VCaP (cell line): ENCODE measurements around the gene GANC.

ENCODE experiments used
- H3K27ac ChIP-seq: fragments of 450-650 bp; 2 replicates; pipeline ENCODE4 v1.5.1; 2017
- CTCF ChIP-seq: fragments of 450-650 bp; conservative IDR thresholded peaks from 2 replicates; pipeline ENCODE4 v1.5.1; 2017; ENCODE audit warnings: mild to moderate bottlenecking, moderate library complexity

Gene GANC

DNA sequence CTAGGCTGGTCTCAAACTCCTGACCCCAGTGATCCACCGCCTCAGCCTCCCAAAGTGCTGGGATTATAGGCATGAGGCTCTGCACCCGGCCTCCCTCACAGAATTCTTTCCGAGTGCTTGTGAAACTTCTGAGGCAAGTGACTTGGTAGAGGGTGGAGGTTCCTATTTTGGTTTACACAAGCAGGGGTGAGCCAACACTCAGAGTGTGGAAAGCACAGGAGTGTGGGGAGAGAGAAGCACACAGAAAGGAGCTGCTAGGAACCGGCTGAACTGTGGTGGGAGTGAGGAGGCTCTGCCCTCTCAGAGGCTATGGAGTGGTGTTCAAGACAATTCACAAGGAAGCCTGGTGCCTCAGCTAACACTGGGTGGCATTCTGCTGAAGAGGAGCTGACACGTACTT is 94.0 kb downstream of the GANC start:
- no peak overlapping the region for H3K27ac ChIP-seq
- TF ChIP-seq CTCF: no peak

DNA sequence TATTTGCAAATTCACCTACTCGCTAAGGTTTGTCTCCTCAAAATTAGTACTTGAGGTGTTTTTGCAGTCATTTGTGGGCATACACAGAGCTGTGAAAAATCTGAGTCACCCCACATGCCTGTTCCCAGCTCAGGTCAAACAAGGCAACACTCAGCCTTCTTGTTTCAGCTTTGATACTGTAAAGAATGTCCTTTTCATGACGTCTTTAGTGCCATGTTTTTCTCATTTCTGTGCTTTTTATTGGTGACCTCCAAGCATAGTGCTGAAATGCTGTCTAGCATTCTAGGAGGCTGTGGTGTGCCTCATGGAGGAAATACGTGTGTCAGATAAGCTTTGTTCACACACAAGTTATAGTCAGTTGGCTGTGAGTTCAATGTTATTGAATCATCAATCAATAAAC is 95.1 kb downstream of the GANC start:
- no peak for TF ChIP-seq CTCF
- no peak overlapping the region for H3K27ac ChIP-seq

DNA sequence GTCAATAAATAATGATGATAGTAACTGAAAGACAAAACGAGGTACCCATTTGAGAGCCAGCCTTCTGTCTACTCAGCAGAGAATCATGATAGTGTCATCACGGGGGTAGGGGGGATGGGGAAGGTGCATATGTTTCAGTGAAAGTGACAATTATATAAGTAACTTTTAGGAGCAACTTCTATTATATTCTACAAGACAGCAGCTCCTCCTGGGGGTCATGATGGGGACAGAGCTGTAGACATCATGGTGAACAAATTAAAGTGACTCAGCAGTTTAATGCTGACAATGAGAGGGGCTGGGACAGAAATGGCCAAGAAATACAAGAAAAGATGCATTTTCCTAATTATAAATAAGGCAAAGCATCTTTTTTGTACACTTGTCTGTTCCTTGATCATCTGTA is 98.1 kb downstream of the GANC start:
- no peak overlapping the region for H3K27ac ChIP-seq
- peak; percentile 42 for TF ChIP-seq CTCF

- no peak overlapping the region for H3K27ac ChIP-seq
- TF ChIP-seq CTCF: no peak
These were observed 100.3 kb downstream of the GANC start for GRCh38 chr15:42373274-42373673.

DNA sequence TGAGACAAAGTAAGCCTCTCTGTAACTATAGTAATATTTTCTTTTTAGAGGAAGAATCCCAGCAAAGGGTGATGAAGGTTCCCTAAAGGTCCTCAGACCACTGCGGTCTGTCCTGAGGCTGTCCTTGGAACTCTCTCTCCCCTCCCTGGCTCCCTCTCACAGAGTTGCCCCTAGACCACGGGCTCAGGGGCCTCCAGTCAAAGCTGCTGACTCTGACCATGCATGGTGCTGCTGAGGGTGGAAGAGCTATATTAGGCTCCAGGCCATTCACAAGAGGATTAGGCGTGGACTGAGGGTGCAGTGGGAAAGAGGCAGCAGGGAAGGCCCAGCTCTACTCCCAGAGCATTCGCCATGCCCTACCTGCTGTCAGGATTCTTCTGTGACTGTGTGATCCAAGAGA is 100.9 kb downstream of the GANC start:
- no peak overlapping the region for H3K27ac ChIP-seq
- TF ChIP-seq CTCF: no peak

- H3K27ac ChIP-seq: no peak overlapping the region
- no peak for TF ChIP-seq CTCF
These were observed 101.8 kb downstream of the GANC start for GRCh38 chr15:42374810-42375209.

- no peak overlapping the region for H3K27ac ChIP-seq
- TF ChIP-seq CTCF: no peak
These were observed 102.3 kb downstream of the GANC start for GRCh38 chr15:42375252-42375651.

DNA sequence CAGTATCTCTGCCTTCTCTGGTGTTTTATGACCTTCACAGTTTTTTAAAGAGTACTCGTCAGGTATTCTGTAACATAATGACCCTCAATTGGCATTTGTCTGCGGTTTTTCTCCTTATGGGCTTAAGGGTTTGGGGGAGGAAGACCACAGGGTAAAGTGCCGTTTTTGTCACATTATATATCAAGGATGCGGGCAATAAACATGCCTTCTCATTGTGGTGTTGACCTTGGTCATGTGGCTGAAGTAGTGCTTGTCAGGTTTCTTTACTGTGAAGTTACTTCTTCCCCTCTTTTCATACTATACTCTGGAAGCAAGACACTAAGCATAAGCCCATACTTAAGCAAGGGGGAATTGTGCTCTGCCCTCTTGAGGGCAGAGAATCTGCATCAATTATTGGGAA is 102.9 kb downstream of the GANC start:
- no peak for TF ChIP-seq CTCF
- no peak overlapping the region for H3K27ac ChIP-seq
